A673 (cell line): ENCODE data around the gene EFNA5. TPM values are rescaled to one million over a fixed set of nuclear protein-coding genes. Genes with fewer than 3 reads are reported as not detected.

Experiments used
- BruUV-seq: library from RNA; stranded (reverse); fragments of 400-500 nt; replicated peaks from 2 replicates; lab custom pipeline; 2021; lab: Mats Ljungman, UMichigan
- CTCF ChIA-PET: fragments of 300-600 bp; sonication (Branson Sonifier 250); formaldehyde crosslinking; loops from one replicate; lab custom pipeline; 2022; ENCODE audit warnings: antibody characterized with exemption; lab: Charles Lee
- POLR2A ChIA-PET: fragments of 300-600 bp; sonication (Branson Sonifier 250); formaldehyde crosslinking; loops from one replicate; lab custom pipeline; 2022; ENCODE audit warnings: antibody characterized with exemption; ENCODE audit not compliant: low non-redundant PET; lab: Charles Lee
- DNase-seq: peaks from one replicate; pipeline ENCODE4 v3.0.0-alpha.2; 2015; ENCODE audit warnings: low spot score
- H3K27ac ChIP-seq: fragments of 200-600 bp; sonication (generic); 2 replicates; pipeline ENCODE4 v1.5.1; 2016; ENCODE audit warnings: mixed run types, low read depth, mild to moderate bottlenecking, mixed read lengths, antibody characterized with exemption, low read length; ENCODE audit not compliant: poor library complexity, severe bottlenecking
- H3K27me3 ChIP-seq: fragments of 200-600 bp; sonication (generic); replicated peaks from 2 replicates; pipeline ENCODE4 v1.6.1; 2017; ENCODE audit warnings: mixed run types, low read depth, mild to moderate bottlenecking, mixed read lengths, antibody characterized with exemption, low read length; ENCODE audit not compliant: insufficient read depth, poor library complexity
- H3K36me3 ChIP-seq: fragments of 200-600 bp; sonication (generic); 2 replicates; pipeline ENCODE4 v1.6.1; 2016; ENCODE audit warnings: mixed run types, mild to moderate bottlenecking, mixed read lengths, antibody characterized with exemption, low read length; ENCODE audit not compliant: insufficient read depth, poor library complexity, severe bottlenecking
- H3K4me1 ChIP-seq: fragments of 200-600 bp; sonication (generic); 2 replicates; pipeline ENCODE4 v1.6.1; 2017; ENCODE audit warnings: mixed run types, mild to moderate bottlenecking, mixed read lengths, antibody characterized with exemption, low read length; ENCODE audit not compliant: insufficient read depth, poor library complexity, severe bottlenecking
- H3K4me3 ChIP-seq: fragments of 200-600 bp; sonication (generic); 2 replicates; pipeline ENCODE4 v1.5.1; 2016; ENCODE audit warnings: low read depth, mixed run types, mild to moderate bottlenecking, mixed read lengths, low read length; ENCODE audit not compliant: poor library complexity, severe bottlenecking
- H3K9me3 ChIP-seq: fragments of 200-600 bp; sonication (generic); 2 replicates; pipeline ENCODE4 v1.6.1; 2016; ENCODE audit warnings: mixed run types, low read depth, mild to moderate bottlenecking, mixed read lengths, antibody characterized with exemption, low read length; ENCODE audit not compliant: poor library complexity, severe bottlenecking
- EZH2 ChIP-seq: fragments of 200-600 bp; sonication (generic); IDR thresholded peaks from 2 replicates; pipeline ENCODE4 v1.6.1; 2017; ENCODE audit warnings: borderline replicate concordance, low read depth, mild to moderate bottlenecking, mixed read lengths, antibody characterized with exemption, low read length; ENCODE audit not compliant: poor library complexity, severe bottlenecking
- intact Hi-C: fragments of 100-400 bp; cut with micrococcal nuclease; formaldehyde crosslinking; loops from one replicate; pipeline ENCODE4 v1.10.0; 2022; ENCODE audit not compliant: unreplicated experiment
- total RNA-seq: library from RNA; stranded (reverse); gene quantifications from 2 replicates; pipeline ENCODE4 v1.2.3, GENCODE V29; 2021
- TF ChIP-seq, protein P1 (sequence below): fragments of 300-800, 200-600 bp; sonication (generic); conservative IDR thresholded peaks from 2 replicates; pipeline ENCODE4 v1.5.1; 2017; ENCODE audit warnings: low read depth, mild to moderate bottlenecking, antibody characterized with exemption, low read length, moderate library complexity, mixed read lengths

The EFNA5 gene
- total RNA-seq, 1 experiment from 2014 or later: 16.7 TPM

DNA sequence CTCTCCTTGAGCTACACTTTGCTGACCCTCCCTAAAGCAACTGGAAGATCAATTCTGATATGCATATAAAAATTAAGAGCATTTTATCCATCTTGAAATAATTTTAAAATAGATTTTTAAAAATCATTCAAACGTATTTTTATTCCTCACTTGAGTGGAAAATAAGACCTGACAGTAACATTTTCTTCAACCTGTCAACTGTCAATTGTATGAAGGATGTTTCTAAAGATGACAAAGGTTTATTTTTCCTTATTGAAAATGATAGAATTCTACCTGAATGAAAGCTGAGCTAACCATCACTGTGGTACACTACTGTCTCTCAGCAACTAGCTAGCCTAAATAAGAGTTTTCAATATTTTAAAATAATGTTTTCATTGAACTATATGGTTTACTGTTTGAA, 7.0 kb downstream of the EFNA5 start:
- Histone ChIP-seq H3K4me1 (no peaks in the 10 kb centered on the region), H3K4me3 (no peak overlapping the region), H3K36me3 (no peaks in the 10 kb centered on the region), H3K9me3 (no peaks in the 10 kb centered on the region), H3K27me3 (no peaks in the 10 kb centered on the region), H3K27ac (no peak overlapping the region)
- ChIA-PET CTCF (no interaction called here), POLR2A (no interaction called here)
- TF ChIP-seq, protein P1, sequence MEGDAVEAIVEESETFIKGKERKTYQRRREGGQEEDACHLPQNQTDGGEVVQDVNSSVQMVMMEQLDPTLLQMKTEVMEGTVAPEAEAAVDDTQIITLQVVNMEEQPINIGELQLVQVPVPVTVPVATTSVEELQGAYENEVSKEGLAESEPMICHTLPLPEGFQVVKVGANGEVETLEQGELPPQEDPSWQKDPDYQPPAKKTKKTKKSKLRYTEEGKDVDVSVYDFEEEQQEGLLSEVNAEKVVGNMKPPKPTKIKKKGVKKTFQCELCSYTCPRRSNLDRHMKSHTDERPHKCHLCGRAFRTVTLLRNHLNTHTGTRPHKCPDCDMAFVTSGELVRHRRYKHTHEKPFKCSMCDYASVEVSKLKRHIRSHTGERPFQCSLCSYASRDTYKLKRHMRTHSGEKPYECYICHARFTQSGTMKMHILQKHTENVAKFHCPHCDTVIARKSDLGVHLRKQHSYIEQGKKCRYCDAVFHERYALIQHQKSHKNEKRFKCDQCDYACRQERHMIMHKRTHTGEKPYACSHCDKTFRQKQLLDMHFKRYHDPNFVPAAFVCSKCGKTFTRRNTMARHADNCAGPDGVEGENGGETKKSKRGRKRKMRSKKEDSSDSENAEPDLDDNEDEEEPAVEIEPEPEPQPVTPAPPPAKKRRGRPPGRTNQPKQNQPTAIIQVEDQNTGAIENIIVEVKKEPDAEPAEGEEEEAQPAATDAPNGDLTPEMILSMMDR: no peak
- no peak for TF ChIP-seq EZH2
- no TSS peak for BruUV-seq
- no peak for DNase-seq
- intact Hi-C loops: no loop called here

DNA sequence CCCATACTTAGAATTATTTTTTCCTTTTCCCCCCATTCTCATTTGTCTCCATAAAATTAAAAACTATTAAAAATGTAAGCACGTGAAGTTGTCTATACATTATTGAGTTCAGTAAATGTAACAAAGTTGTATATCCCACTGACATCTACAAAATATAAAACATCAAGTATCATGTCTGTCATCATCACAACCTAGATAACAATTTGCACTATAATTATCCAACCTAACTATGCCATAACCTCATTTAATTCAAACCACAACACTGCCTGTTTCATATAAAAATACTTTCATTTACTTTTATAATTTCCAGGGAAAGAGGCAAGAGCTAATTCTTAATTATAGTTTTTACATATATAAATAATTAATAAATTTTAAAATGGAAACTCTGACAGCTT, 9.1 kb downstream of the EFNA5 start:
- H3K36me3 ChIP-seq: no peaks in the 10 kb centered on the region
- POLR2A ChIA-PET: no interaction called here
- no peak for TF ChIP-seq EZH2
- TF ChIP-seq, protein P1: no peak
- H3K27ac ChIP-seq: no peak overlapping the region
- no peaks in the 10 kb centered on the region for H3K9me3 ChIP-seq
- no peak for DNase-seq
- H3K4me1 ChIP-seq: no peaks in the 10 kb centered on the region
- CTCF ChIA-PET: no interaction called here
- intact Hi-C loops: no loop called here
- no TSS peak for BruUV-seq
- H3K4me3 ChIP-seq: no peak overlapping the region
- H3K27me3 ChIP-seq: no peaks in the 10 kb centered on the region

DNA sequence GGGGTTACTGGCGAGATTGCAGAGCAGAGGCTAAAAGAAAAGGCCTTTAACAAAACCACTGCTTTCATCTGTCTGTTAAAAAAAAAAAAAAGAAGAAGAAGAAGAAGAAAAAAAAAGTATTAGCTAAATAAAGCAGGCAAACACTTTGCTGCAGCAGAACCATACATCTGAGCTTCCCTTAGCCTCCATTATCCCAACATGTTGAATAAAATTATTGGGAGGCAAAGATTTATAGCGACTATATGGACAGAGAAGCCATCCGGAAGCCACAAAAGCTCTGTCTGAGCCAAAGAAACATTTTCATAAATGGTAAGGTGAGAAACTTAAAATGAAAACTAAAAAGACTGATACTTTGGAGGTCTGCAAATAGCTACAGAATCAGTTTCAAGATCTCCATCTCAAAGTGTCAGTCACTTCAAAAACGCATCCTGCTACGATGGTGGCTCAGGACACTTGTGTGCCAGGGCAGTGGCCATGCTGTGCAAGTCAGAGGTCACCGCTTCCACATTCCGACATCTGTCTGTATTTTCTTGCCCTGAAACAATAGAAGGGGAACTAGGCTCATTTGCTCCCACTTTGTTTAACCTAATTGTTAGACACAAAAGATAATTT, 9.6 kb downstream of the EFNA5 start:
- Histone ChIP-seq H3K4me1 (no peaks in the 10 kb centered on the region), H3K36me3 (no peaks in the 10 kb centered on the region), H3K4me3 (no peak overlapping the region), H3K27ac (no peak overlapping the region), H3K9me3 (no peaks in the 10 kb centered on the region), H3K27me3 (no peaks in the 10 kb centered on the region)
- CTCF ChIA-PET: no interaction called here
- BruUV-seq: no TSS peak
- intact Hi-C loops: no loop called here
- TF ChIP-seq, protein P1: no peak
- no peak for TF ChIP-seq EZH2
- DNase-seq: no peak
- POLR2A ChIA-PET: no interaction called here
